ENCODE measurements around the gene CELA1.
A peak's percentile ranks its signal among the peaks of the same experiment; 100 is the strongest.
"Not testable (repeated sequence)": the region's sequence is repeated elsewhere in the genome, so short reads cannot be mapped to it uniquely, and the experiment has no call there.

Gene CELA1

GRCh38 chr12:51307655-51308593 is 38.6 kb downstream of the CELA1 start:
- DNase-seq, result no peak

GRCh38 chr12:51306507-51306906 is 40.0 kb downstream of the CELA1 start:
- DNase-seq, result no peak

GRCh38 chr12:51300768-51301167 is 45.7 kb downstream of the CELA1 start:
- not testable (repeated sequence) for DNase-seq

- DNase-seq, result no peak
Measured at GRCh38 chr12:51295651-51296050, 50.8 kb downstream of the CELA1 start.

GRCh38 chr12:51294097-51294496 is 52.4 kb downstream of the CELA1 start:
- not testable (repeated sequence) for DNase-seq

GRCh38 chr12:51293696-51294095 is 52.8 kb downstream of the CELA1 start:
- no peak for DNase-seq

GRCh38 chr12:51291603-51292513 is 54.6 kb downstream of the CELA1 start:
- peak; percentile 7 for DNase-seq

- DNase-seq, result no peak
Measured at GRCh38 chr12:51285843-51286242, 60.6 kb downstream of the CELA1 start.

GRCh38 chr12:51281202-51281924 is 65.1 kb downstream of the CELA1 start:
- no peak for DNase-seq

Data from CD4-positive, alpha-beta T cell treated with Interleukin-21 for 1 hour (primary cell).